H7 (cell line): Measurements from ENCODE around the gene ZNRF3. TPM values are rescaled to one million over a fixed set of nuclear protein-coding genes. Genes with fewer than 3 reads are reported as not detected.

Experiments used
- DNase-seq: peaks from one replicate; pipeline ENCODE4 v3.0.0; 2012
- H3K27me3 ChIP-seq: 2 replicates; pipeline ENCODE4 v1.6.0; 2011; ENCODE audit warnings: mild to moderate bottlenecking, low read length; ENCODE audit not compliant: control insufficient read depth, insufficient read depth
- H3K36me3 ChIP-seq: replicated peaks from 2 replicates; pipeline ENCODE4 v1.5.1; 2011; ENCODE audit warnings: low read length; ENCODE audit not compliant: control insufficient read depth, insufficient read depth
- H3K4me3 ChIP-seq: 2 replicates; pipeline ENCODE4 v1.5.1; 2011; ENCODE audit warnings: low read depth, mild to moderate bottlenecking, control low read depth, low read length, moderate library complexity; ENCODE audit not compliant: insufficient read depth
- total RNA-seq: library from RNA; depleted of rRNA; stranded (reverse); fragments of >200 nt; shearing (Covaris generic); gene quantifications from 2 replicates; pipeline ENCODE4 v1.2.3, GENCODE V29; 2014

The ZNRF3 gene
- total RNA-seq, 1 experiment from 2014 or later = 22.1 TPM

DNA sequence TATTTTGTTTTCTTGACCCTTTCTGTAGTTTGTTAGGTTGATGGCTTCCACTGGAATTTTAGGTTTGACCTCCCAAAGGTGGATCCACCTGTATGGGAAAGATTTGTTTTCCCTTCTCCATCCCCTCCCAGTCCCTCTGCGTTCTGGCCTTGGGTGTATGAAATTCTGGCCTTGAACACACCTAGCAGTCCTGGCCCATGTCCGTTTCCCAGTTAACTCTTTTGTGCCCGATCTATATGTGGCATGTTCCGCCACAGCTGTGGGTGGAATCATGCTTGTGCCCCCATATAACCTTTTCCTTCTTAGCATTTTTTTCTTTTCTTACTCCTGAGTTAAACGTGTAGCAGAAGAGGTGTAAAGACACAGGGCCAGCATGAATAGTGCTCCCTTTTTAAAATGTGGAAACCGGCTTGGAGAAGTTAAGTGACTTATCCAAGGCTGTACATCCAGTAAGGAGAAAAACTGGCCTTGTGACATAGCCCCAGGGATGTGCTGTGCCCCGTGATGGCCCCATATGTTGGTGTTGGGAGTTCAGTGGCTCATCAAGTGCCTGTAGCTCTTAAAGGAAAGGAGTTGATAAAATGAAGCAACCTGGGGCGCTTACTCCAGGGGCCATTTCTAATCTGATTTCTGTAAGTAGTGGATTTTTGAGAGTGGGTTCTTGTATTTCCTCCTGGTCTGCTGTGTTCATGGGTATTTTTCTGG, 39.3 kb downstream of the ZNRF3 start:
- no peak for DNase-seq
- no peaks in the 10 kb centered on the region for H3K27me3 ChIP-seq

DNA sequence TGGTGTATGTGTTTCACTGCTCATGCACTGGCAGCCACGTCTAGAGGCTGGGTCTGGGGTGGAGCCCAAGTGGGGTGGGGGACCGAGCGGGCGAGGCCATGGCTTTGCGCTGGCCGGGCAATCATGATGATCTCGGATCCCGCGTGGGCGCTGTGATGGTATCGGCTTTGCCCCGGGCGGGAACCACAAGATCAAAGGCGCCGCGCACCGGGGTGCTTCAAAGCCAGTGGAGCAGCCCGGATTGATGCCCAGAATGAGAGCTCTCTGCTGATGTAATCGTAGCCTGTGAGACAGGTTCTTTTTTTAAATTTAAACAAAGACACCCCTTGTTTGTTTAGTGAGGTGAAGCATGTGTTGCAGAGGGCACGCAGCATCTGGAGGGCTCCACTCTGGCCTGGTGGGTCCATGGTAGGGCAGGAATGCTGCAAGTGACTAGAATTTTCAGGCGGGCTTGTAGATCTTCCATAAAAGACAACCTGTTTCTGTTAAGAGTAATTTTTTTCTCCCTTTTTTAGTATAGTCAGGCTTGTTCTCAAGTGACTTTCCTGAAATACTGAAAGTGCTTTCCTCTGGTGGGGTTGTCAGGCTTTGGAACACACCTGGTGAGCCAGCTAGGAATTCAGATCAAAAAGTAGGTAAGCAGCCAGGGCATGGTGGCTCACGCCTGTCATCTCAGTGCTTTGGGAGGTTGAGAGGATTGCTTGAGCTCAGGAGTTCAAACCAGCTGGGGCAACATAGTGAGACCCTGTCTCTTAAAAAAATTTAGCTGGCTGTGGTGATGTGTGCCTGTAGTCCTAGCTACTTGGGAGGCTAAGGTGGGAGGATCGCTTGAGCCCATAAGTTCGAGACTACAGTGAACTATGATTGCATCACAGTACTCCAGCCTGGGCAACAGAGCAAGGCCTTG, 40.7 kb downstream of the ZNRF3 start:
- peak; percentile 48 for DNase-seq
- H3K36me3 ChIP-seq = no peaks in the 10 kb centered on the region
- no peak overlapping the region for H3K4me3 ChIP-seq

More for the DNA sequence above, 39.3 kb downstream of the ZNRF3 start:
- H3K36me3 ChIP-seq = no peaks in the 10 kb centered on the region
- H3K4me3 ChIP-seq = no peak overlapping the region

GRCh38 chr22:28925916-28926315, 42.5 kb downstream of the ZNRF3 start:
- no peak overlapping the region for H3K4me3 ChIP-seq
- no peaks in the 10 kb centered on the region for H3K36me3 ChIP-seq
- DNase-seq = peak; percentile 65
- H3K27me3 ChIP-seq = no peaks in the 10 kb centered on the region

More for the DNA sequence above, 40.7 kb downstream of the ZNRF3 start:
- no peaks in the 10 kb centered on the region for H3K27me3 ChIP-seq

GRCh38 chr22:28927630-28928029, 44.3 kb downstream of the ZNRF3 start:
- no peak for DNase-seq
- Histone ChIP-seq H3K27me3 (no peaks in the 10 kb centered on the region), H3K4me3 (no peak overlapping the region), H3K36me3 (no peaks in the 10 kb centered on the region)

GRCh38 chr22:28929197-28929596, 45.8 kb downstream of the ZNRF3 start:
- Histone ChIP-seq H3K27me3 (no peaks in the 10 kb centered on the region), H3K36me3 (no peaks in the 10 kb centered on the region), H3K4me3 (no peak overlapping the region)
- no peak for DNase-seq

DNA sequence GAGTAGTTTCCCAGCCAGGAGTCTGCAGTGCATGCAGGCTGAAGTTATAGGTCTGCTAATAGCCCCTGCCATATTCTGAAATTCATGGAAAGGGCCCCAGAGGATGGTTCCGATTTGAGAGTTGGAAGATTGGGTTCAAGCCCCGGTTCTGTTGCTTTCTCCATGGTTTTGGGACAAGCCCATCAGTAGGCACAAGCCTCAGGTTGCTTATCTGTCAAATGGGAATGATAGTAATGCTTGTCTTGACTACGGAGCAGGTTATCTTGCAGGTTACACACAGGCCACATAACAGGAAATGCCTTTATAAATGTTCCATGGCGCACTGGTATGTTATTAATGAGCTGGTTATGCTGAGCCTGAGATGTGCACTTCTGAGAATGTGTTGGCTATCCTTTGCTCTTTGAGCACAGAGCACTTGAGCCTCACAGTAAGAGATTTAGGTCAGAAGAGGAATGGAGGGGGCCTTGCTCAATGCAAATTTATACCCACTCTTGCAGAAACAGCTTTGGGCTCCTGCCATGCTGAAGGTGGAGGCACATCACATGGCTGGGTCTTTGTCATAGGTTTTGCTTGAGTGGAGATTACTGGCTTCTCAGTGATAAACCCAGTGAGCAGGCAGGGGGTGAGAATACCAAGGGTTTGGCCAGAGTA, 47.1 kb downstream of the ZNRF3 start:
- no peaks in the 10 kb centered on the region for H3K36me3 ChIP-seq
- H3K27me3 ChIP-seq = no peaks in the 10 kb centered on the region
- no peak overlapping the region for H3K4me3 ChIP-seq
- DNase-seq = peak; percentile 39

DNA sequence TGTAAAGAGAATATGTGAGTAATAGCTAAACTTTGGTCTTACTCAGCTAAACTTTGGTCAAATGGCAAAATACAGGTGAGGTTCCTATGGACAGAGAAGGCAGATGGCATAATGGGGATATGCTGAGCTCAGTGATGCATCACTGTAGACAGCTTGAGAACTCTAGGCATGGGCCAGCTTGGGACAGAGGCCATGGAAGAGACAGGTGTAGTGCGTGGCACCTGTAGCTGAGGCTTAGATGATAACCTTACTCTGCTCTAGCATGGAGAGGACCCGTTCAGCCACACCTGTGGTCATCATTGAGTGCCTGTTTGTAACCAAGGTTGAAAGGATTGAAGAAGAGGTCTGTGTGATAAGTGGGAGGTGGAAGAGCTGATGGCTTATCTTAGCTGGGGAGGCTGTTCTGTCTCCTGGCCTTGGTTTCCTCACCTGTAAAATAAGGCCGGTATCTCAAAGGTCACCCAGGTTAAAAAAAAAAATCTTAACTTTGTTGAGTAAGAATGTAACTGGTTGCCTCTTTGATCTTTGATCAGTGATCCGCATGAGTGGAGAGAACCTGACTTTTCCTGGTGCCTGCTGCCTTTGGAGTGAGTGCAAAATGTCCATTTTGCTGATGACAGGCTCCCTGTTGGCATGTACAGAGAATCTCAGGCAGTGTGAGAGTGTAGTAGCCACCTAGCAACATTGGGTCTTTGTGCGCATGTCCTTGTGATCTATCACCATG, 48.6 kb downstream of the ZNRF3 start:
- H3K27me3 ChIP-seq = no peaks in the 10 kb centered on the region
- DNase-seq = no peak
- no peaks in the 10 kb centered on the region for H3K36me3 ChIP-seq
- H3K4me3 ChIP-seq = no peak overlapping the region

DNA sequence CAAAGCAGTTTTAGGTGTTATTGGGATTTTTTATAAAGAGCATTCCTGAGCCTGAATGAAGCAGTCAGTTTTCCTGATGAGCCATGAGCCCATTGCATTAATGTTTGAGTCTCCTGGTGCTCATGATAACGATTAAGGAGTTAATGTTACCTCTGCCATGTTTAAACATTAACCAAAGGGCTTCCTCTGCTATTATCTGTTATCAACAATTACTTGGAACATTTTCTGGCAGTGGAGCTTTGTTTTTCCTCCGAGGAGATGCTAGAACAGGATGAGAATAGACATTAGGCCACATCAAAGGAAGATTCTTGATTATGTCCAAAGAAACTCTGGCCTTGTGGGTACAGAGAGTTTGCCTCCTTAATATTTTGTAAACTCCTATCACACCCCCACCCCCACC, 49.9 kb downstream of the ZNRF3 start:
- Histone ChIP-seq H3K27me3 (no peaks in the 10 kb centered on the region), H3K4me3 (no peak overlapping the region), H3K36me3 (no peaks in the 10 kb centered on the region)
- DNase-seq = no peak

GRCh38 chr22:28934026-28934425, 50.7 kb downstream of the ZNRF3 start:
- H3K27me3 ChIP-seq = no peaks in the 10 kb centered on the region
- no peak overlapping the region for H3K4me3 ChIP-seq
- DNase-seq = no peak
- no peaks in the 10 kb centered on the region for H3K36me3 ChIP-seq

- no peaks in the 10 kb centered on the region for H3K36me3 ChIP-seq
- H3K27me3 ChIP-seq = no peaks in the 10 kb centered on the region
- no peak overlapping the region for H3K4me3 ChIP-seq
- DNase-seq = no peak
Observed at GRCh38 chr22:28935140-28935539, 51.8 kb downstream of the ZNRF3 start.

GRCh38 chr22:28935713-28936112, 52.3 kb downstream of the ZNRF3 start:
- H3K27me3 ChIP-seq = no peaks in the 10 kb centered on the region
- H3K36me3 ChIP-seq = no peaks in the 10 kb centered on the region
- no peak overlapping the region for H3K4me3 ChIP-seq
- DNase-seq = no peak

- Histone ChIP-seq H3K4me3 (no peak overlapping the region), H3K27me3 (no peaks in the 10 kb centered on the region), H3K36me3 (no peaks in the 10 kb centered on the region)
- DNase-seq = no peak
Observed at GRCh38 chr22:28936200-28936599, 52.8 kb downstream of the ZNRF3 start.

GRCh38 chr22:28937206-28938025, 54.0 kb downstream of the ZNRF3 start:
- H3K4me3 ChIP-seq = no peak overlapping the region
- DNase-seq = no peak
- no peaks in the 10 kb centered on the region for H3K36me3 ChIP-seq
- no peaks in the 10 kb centered on the region for H3K27me3 ChIP-seq
